Measurements from ENCODE around the gene DGKG. TPM values are rescaled to one million over a fixed set of nuclear protein-coding genes. Genes with fewer than 3 reads are reported as not detected.

Gene DGKG
- total and polyA plus RNA-seq, 8 donors: 0.12 to 26.3 (median 2.7) TPM

DNA sequence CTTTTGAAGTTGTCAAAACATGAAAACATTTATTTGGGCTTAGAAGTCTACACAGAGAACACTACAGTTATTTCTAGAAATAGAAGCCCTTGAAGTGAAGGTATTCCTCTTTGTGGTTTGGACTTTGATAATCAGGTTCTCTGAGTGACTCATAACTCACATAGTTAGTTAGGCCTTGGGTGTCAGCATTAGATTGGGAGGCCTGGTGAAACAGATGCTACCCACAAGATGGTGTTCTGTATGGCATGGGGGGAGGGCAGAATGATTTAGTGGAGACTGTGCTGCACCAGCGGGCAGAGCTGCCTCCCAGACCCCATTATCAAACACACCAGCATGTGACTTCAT, 144.2 kb downstream of the DGKG start:
- DNase-seq: no peak
- Histone ChIP-seq H3K9me3 (no peaks in the 10 kb centered on the region), H3K4me3 (no peak overlapping the region), H3K27ac (no peak overlapping the region), H3K27me3 (no peaks in the 10 kb centered on the region), H3K4me1 (peaks cover 0 to 11% (median 2%) of the 10 kb centered on the region in 4 donors), H3K36me3 (no peaks in the 10 kb centered on the region)
- 40 to 80% (median 61%) methylated on average over 1 of the region's 1 CpG for WGBS, 5 donors
- TF ChIP-seq POLR2A (IDR thresholded peaks at IDR 0.05): no peak
- no peak for TF ChIP-seq POLR2AphosphoS5 (IDR thresholded peaks at IDR 0.05)
- TF ChIP-seq, protein P1, sequence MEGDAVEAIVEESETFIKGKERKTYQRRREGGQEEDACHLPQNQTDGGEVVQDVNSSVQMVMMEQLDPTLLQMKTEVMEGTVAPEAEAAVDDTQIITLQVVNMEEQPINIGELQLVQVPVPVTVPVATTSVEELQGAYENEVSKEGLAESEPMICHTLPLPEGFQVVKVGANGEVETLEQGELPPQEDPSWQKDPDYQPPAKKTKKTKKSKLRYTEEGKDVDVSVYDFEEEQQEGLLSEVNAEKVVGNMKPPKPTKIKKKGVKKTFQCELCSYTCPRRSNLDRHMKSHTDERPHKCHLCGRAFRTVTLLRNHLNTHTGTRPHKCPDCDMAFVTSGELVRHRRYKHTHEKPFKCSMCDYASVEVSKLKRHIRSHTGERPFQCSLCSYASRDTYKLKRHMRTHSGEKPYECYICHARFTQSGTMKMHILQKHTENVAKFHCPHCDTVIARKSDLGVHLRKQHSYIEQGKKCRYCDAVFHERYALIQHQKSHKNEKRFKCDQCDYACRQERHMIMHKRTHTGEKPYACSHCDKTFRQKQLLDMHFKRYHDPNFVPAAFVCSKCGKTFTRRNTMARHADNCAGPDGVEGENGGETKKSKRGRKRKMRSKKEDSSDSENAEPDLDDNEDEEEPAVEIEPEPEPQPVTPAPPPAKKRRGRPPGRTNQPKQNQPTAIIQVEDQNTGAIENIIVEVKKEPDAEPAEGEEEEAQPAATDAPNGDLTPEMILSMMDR (IDR thresholded peaks at IDR 0.05): no peak
- TF ChIP-seq EP300 (IDR thresholded peaks at IDR 0.05): no peak
- intact Hi-C loops (cut with DNase I; ENCODE audit: low total_unique reads): no loop called here

DNA sequence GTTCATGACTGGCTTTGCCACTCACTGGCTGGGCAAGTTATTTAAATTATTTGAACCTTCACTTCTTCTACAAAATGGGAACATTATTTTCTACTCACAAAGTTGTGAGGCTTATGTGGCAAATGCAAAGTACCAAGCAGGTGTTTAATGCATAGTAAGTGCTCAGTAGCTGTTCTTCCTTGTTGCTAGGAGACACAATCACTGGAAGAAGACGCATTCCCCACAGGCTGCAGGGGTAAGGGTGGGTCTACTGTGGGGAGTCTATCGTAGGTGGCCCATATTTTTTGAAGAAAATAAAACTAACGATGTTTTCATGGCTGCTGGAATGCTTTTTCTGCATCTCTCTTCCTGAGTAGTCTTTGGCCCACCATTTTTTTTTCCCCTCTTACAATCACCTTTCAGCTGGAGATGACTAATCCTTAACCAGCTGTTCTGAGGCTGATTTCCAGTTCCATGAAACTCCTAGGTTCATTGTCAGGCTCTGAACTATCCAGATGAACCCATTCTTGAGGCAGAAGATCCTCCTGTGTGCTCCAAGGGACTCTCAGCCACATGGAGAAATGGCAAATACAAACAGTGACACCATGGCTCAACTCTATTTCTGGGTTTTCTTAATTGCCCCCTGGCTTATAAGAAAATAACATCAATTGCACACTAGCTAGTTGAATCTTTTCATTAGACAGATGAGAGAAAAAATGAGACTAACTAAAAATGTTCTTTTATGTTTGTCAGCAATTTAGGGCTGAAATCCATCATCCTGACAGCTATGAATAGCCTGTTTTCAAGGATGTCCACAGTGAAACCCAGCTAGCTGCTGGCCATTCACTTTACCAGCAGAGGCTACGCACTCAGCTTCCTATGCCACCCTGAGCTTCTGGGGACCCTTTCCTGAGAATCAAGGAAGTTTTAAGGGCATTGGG, 144.9 kb downstream of the DGKG start:
- Histone ChIP-seq H3K27ac (no peak overlapping the region), H3K4me1 (peaks cover 0 to 11% (median 2%) of the 10 kb centered on the region in 4 donors), H3K36me3 (no peaks in the 10 kb centered on the region), H3K9me3 (no peaks in the 10 kb centered on the region), H3K27me3 (no peaks in the 10 kb centered on the region), H3K4me3 (no peak overlapping the region)
- intact Hi-C loops (cut with DNase I; ENCODE audit: low total_unique reads): no loop called here
- WGBS, 5 donors: 82 to 89% (median 86%) methylated on average over 4 of the region's 4 CpGs
- TF ChIP-seq EP300 (IDR thresholded peaks at IDR 0.05): no peak
- no peak for TF ChIP-seq POLR2A (IDR thresholded peaks at IDR 0.05)
- TF ChIP-seq POLR2AphosphoS5 (IDR thresholded peaks at IDR 0.05): no peak
- TF ChIP-seq, protein P1 (IDR thresholded peaks at IDR 0.05): no peak
- DNase-seq: no peak

DNA sequence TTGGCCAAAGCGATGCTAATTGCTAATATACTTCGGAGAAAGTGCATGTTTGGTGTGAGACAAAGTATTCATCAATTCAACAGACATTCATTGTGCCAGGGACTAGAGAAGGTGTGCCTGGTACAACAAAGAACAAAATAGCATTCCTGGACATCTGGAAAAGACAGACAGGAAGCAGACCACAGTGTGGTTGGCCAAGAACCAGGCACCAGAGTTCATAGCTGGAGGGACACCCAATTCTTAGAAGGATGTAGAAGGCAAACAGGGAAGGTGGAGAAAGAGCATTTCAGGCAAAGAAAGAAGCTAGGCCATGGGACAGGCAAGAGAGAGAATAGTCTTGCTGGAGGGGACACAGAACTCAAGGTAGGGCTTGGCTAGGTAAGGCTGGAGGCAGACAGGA, 147.4 kb downstream of the DGKG start:
- WGBS, 5 donors: 89 to 96% (median 92%) methylated on average over 2 of the region's 2 CpGs
- intact Hi-C loops (cut with DNase I; ENCODE audit: low total_unique reads): no loop called here

DNA sequence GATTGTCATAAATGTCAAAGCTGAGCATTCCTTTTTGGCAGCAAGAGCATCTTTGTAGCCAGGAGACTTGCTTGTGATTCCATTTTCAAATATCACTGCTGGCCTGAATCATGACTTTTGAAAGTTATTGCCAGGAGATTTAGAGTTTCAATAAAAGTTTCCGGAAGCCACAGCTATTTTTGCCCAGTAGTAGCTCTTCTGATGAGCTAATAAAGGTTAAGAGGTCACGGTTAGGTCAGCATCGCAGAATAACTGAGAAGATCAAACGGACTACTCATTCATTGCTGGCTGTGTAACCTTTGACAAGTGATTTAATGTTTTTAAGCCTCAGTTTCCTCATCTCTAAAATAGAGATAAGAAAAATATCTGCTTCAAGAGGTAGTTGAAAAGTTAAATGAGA, 148.1 kb downstream of the DGKG start:
- intact Hi-C loops (cut with DNase I; ENCODE audit: low total_unique reads): no loop called here
- no peaks in the 10 kb centered on the region for H3K27me3 ChIP-seq
- no peaks in the 10 kb centered on the region for H3K9me3 ChIP-seq
- 65 to 85% (median 81%) methylated on average over 4 of the region's 4 CpGs for WGBS, 5 donors
- H3K4me3 ChIP-seq: no peak overlapping the region
- no peak for DNase-seq
- H3K4me1 ChIP-seq: peaks cover 15 to 22% (median 18%) of the 10 kb centered on the region in 4 donors
- H3K27ac ChIP-seq: no peak overlapping the region
- no peaks in the 10 kb centered on the region for H3K36me3 ChIP-seq
- no peak for TF ChIP-seq POLR2AphosphoS5 (IDR thresholded peaks at IDR 0.05)
- TF ChIP-seq, protein P1 (IDR thresholded peaks at IDR 0.05): no peak
- TF ChIP-seq POLR2A (IDR thresholded peaks at IDR 0.05): no peak
- TF ChIP-seq EP300 (IDR thresholded peaks at IDR 0.05): no peak

More for the DNA sequence above, 147.4 kb downstream of the DGKG start:
- Histone ChIP-seq H3K9me3 (no peaks in the 10 kb centered on the region), H3K27ac (no peak overlapping the region), H3K4me3 (no peak overlapping the region), H3K4me1 (peaks cover 13 to 18% (median 14%) of the 10 kb centered on the region in 4 donors), H3K36me3 (no peaks in the 10 kb centered on the region), H3K27me3 (no peaks in the 10 kb centered on the region)
- no peak for DNase-seq
- TF ChIP-seq POLR2A (IDR thresholded peaks at IDR 0.05) (no peak), POLR2AphosphoS5 (IDR thresholded peaks at IDR 0.05) (no peak), EP300 (IDR thresholded peaks at IDR 0.05) (no peak)
- TF ChIP-seq, protein P1 (IDR thresholded peaks at IDR 0.05): no peak
